UCSD-AML1 (cell line): ENCODE results near the gene GLRB.
"Not testable (repeated sequence)": the region's sequence is repeated elsewhere in the genome, so short reads cannot be mapped to it uniquely, and the experiment has no call there.

Experiments
- DNase-seq: peaks from one replicate; lab custom pipeline; 2025; ENCODE audit not compliant: unreplicated experiment; lab: John Stamatoyannopoulos, UW

The GLRB gene

GRCh38 chr4:157075811-157076577 is at the start of gene GLRB:
Gene GLRB, plus strand, starts transcription at chr4:157076150. Its CDS starts 1,875 bp downstream, at chr4:157078025.
- no peak for DNase-seq

GRCh38 chr4:157035471-157035870 is 40.5 kb upstream of the GLRB start:
- no peak for DNase-seq

GRCh38 chr4:157040405-157040804 is 35.5 kb upstream of the GLRB start:
- DNase-seq, result no peak

GRCh38 chr4:157043131-157043530 is 32.8 kb upstream of the GLRB start:
- DNase-seq, result peak; percentile 63

GRCh38 chr4:157045507-157046127 is 30.3 kb upstream of the GLRB start:
- DNase-seq, result no peak

GRCh38 chr4:157048248-157048647 is 27.7 kb upstream of the GLRB start:
- no peak for DNase-seq

- DNase-seq, result no peak
Observed at GRCh38 chr4:157050561-157050960, 25.4 kb upstream of the GLRB start.

- DNase-seq, result no peak
Observed at GRCh38 chr4:157052429-157053040, 23.4 kb upstream of the GLRB start.

GRCh38 chr4:157057218-157057617 is 18.7 kb upstream of the GLRB start:
- DNase-seq, result no peak

- not testable (repeated sequence) for DNase-seq
Observed at GRCh38 chr4:157058899-157059298, 17.1 kb upstream of the GLRB start.

GRCh38 chr4:157072002-157072401 is 3.9 kb upstream of the GLRB start:
- DNase-seq, result no peak

- DNase-seq, result no peak
Observed at GRCh38 chr4:157075401-157075800, 549 bp upstream of the GLRB start.

GRCh38 chr4:157076578-157076947 is 613 bp downstream of the GLRB start:
- DNase-seq, result no peak

GRCh38 chr4:157079441-157079840 is 3.5 kb downstream of the GLRB start:
- DNase-seq, result no peak

- no peak for DNase-seq
Observed at GRCh38 chr4:157080605-157081004, 4.7 kb downstream of the GLRB start.

GRCh38 chr4:157095716-157096115 is 19.8 kb downstream of the GLRB start:
- no peak for DNase-seq

- no peak for DNase-seq
Observed at GRCh38 chr4:157096439-157096838, 20.5 kb downstream of the GLRB start.

- DNase-seq, result no peak
Observed at GRCh38 chr4:157099506-157099905, 23.6 kb downstream of the GLRB start.

- DNase-seq, result no peak
Observed at GRCh38 chr4:157104541-157104940, 28.6 kb downstream of the GLRB start.

GRCh38 chr4:157114671-157115070 is 38.7 kb downstream of the GLRB start:
- no peak for DNase-seq

- DNase-seq, result no peak
Observed at GRCh38 chr4:157115613-157116335, 39.8 kb downstream of the GLRB start.

- DNase-seq, result no peak
Observed at GRCh38 chr4:157121401-157121800, 45.5 kb downstream of the GLRB start.
